IMR-90 (cell line): ENCODE results near the gene ISM1. TPM values are rescaled to one million over a fixed set of nuclear protein-coding genes. Genes with fewer than 3 reads are reported as not detected.

Experiments
- ATAC-seq: fragments of 200-7000 bp; cut with Tn5 transposase; 2 replicates; pipeline ENCODE4 v1.9.1; 2020; ENCODE audit warnings: low read depth, mild to moderate bottlenecking, moderate library complexity
- BruUV-seq: library from RNA; stranded (reverse); fragments of 400-500 nt; replicated peaks from 2 replicates; lab custom pipeline; 2021; lab: Mats Ljungman, UMichigan
- CTCF ChIA-PET: fragments of 300-600 bp; formaldehyde crosslinking; extraction: SDS; loops from one replicate; lab custom pipeline; 2021; ENCODE audit warnings: antibody characterized with exemption; lab: Yijun Ruan, JAX
- POLR2A ChIA-PET: fragments of 300-600 bp; sonication (Branson Sonifier 250); formaldehyde crosslinking; loops from one replicate; lab custom pipeline; 2022; ENCODE audit warnings: antibody characterized with exemption; ENCODE audit not compliant: unreplicated experiment; lab: Charles Lee
- DNase-seq: peaks from one replicate; pipeline ENCODE4 v3.0.0; 2013
- H2AFZ ChIP-seq: replicated peaks from 2 replicates; pipeline ENCODE3; 2013; ENCODE audit warnings: low read length, mild to moderate bottlenecking; ENCODE audit not compliant: poor library complexity
- H2AK5ac ChIP-seq: 2 replicates; pipeline ENCODE4 v1.6.1; 2013; ENCODE audit warnings: low read depth, low read length, inconsistent platforms
- H2AK9ac ChIP-seq: replicated peaks from 2 replicates; pipeline ENCODE3; 2013; ENCODE audit warnings: mild to moderate bottlenecking, low read depth, low read length, moderate library complexity; ENCODE audit not compliant: poor library complexity
- H2BK120ac ChIP-seq: 2 replicates; pipeline ENCODE4 v1.6.1; 2013; ENCODE audit warnings: low read depth, low read length, inconsistent platforms
- H2BK15ac ChIP-seq: 3 replicates; pipeline ENCODE4 v1.6.1; 2013; ENCODE audit warnings: low read depth, low read length, inconsistent platforms
- H2BK20ac ChIP-seq: 2 replicates; pipeline ENCODE4 v1.6.1; 2013; ENCODE audit warnings: low read depth, mild to moderate bottlenecking, inconsistent platforms, low read length, moderate library complexity
- H2BK5ac ChIP-seq: 2 replicates; pipeline ENCODE4 v1.6.1; 2013; ENCODE audit warnings: mild to moderate bottlenecking, low read depth, low read length, inconsistent platforms; ENCODE audit not compliant: poor library complexity, severe bottlenecking
- H3K14ac ChIP-seq: replicated peaks from 2 replicates; pipeline ENCODE4 v1.6.1; 2013; ENCODE audit warnings: low read depth, low read length, inconsistent platforms
- H3K18ac ChIP-seq: 2 replicates; pipeline ENCODE4 v1.6.1; 2013; ENCODE audit warnings: low read depth, low read length, control low read depth
- H3K23ac ChIP-seq: 2 replicates; pipeline ENCODE4 v1.6.1; 2013; ENCODE audit warnings: low read depth, low read length, inconsistent platforms
- H3K27ac ChIP-seq: 2 replicates; pipeline ENCODE4 v1.5.1; 2013; ENCODE audit warnings: mild to moderate bottlenecking, control low read depth, low read length; ENCODE audit not compliant: insufficient read depth
- H3K27me3 ChIP-seq: 2 replicates; pipeline ENCODE4 v1.6.1; 2013; ENCODE audit warnings: low read length; ENCODE audit not compliant: control insufficient read depth, insufficient read depth
- H3K36me3 ChIP-seq: 2 replicates; pipeline ENCODE4 v1.6.1; 2013; ENCODE audit warnings: low read length, mixed read lengths; ENCODE audit not compliant: control insufficient read depth, insufficient read depth
- H3K4ac ChIP-seq: 2 replicates; pipeline ENCODE4 v1.6.1; 2013; ENCODE audit warnings: low read depth, low read length, inconsistent platforms
- H3K4me1 ChIP-seq: 2 replicates; pipeline ENCODE4 v1.6.1; 2013; ENCODE audit warnings: low read length, mixed read lengths; ENCODE audit not compliant: control insufficient read depth, insufficient read depth
- H3K4me2 ChIP-seq: 2 replicates; pipeline ENCODE4 v1.6.1; 2013; ENCODE audit warnings: low read depth, mild to moderate bottlenecking, control low read depth, low read length, moderate library complexity
- H3K4me3 ChIP-seq: 2 replicates; pipeline ENCODE4 v1.5.1; 2013; ENCODE audit warnings: low read depth, mild to moderate bottlenecking, control low read depth, low read length, moderate library complexity; ENCODE audit not compliant: insufficient read depth
- H3K56ac ChIP-seq: 2 replicates; pipeline ENCODE4 v1.6.1; 2013; ENCODE audit warnings: low read length, inconsistent platforms; ENCODE audit not compliant: insufficient read depth; ENCODE audit errors: extremely low read depth
- H3K79me1 ChIP-seq, 2 experiments: 2 replicates each; pipeline ENCODE4 v1.6.1; 2013; ENCODE audit warnings: low read length in 2 of 2, inconsistent platforms in 1 of 2, low read depth in 1 of 2
- H3K9ac ChIP-seq: 2 replicates; pipeline ENCODE4 v1.6.1; 2013; ENCODE audit warnings: low read depth, low read length, control low read depth
- H3K9me1 ChIP-seq: 2 replicates; pipeline ENCODE4 v1.6.1; 2013; ENCODE audit warnings: low read length, inconsistent platforms; ENCODE audit not compliant: insufficient read depth
- H3K9me3 ChIP-seq: 2 replicates; pipeline ENCODE4 v1.6.1; 2013; ENCODE audit warnings: low read length; ENCODE audit not compliant: control insufficient read depth, insufficient read depth
- H4K20me1 ChIP-seq: 2 replicates; pipeline ENCODE4 v1.6.1; 2013; ENCODE audit warnings: low read length, inconsistent platforms; ENCODE audit not compliant: insufficient read depth
- H4K5ac ChIP-seq: 2 replicates; pipeline ENCODE4 v1.6.1; 2013; ENCODE audit warnings: mild to moderate bottlenecking, low read depth, low read length, control low read depth
- H4K8ac ChIP-seq, 2 experiments: 2 replicates each; pipeline ENCODE4 v1.6.1; 2013; ENCODE audit warnings: low read depth in 2 of 2, low read length in 2 of 2, control low read depth in 1 of 2, inconsistent platforms in 1 of 2
- H4K91ac ChIP-seq: 2 replicates; pipeline ENCODE4 v1.6.1; 2013; ENCODE audit warnings: low read depth, low read length, inconsistent platforms; ENCODE audit not compliant: insufficient read depth
- BHLHE40 ChIP-seq: fragments of 150-350 bp; IDR thresholded peaks from 2 replicates; pipeline ENCODE4 v1.6.1; 2016; ENCODE audit warnings: mild to moderate bottlenecking, low read depth, low read length
- CHD1 ChIP-seq: IDR thresholded peaks from 2 replicates; pipeline ENCODE4 v1.6.1; 2012; ENCODE audit warnings: low read depth, low read length, improper control_type of control experiment
- ELK1 ChIP-seq: fragments of 150-350 bp; IDR thresholded peaks from 2 replicates; pipeline ENCODE4 v1.6.1; 2016; ENCODE audit warnings: low read depth, mild to moderate bottlenecking, low read length, moderate library complexity, borderline replicate concordance
- FOS ChIP-seq: fragments of 150-350 bp; IDR thresholded peaks from 2 replicates; pipeline ENCODE4 v1.6.1; 2016; ENCODE audit warnings: low read depth, low read length
- MXI1 ChIP-seq: IDR thresholded peaks from 2 replicates; pipeline ENCODE4 v1.6.1; 2012; ENCODE audit warnings: low read depth, mild to moderate bottlenecking, low read length, moderate library complexity, borderline replicate concordance
- NFE2L2 ChIP-seq: fragments of 150-350 bp; IDR thresholded peaks from 2 replicates; pipeline ENCODE4 v1.6.1; 2016; ENCODE audit warnings: low read depth, mild to moderate bottlenecking, low read length
- RAD21 ChIP-seq: IDR thresholded peaks from 2 replicates; pipeline ENCODE4 v1.6.1; 2012; ENCODE audit warnings: low read length, improper control_type of control experiment
- RFX5 ChIP-seq: IDR thresholded peaks from 2 replicates; pipeline ENCODE4 v1.8.0; 2012; ENCODE audit warnings: low read depth, mild to moderate bottlenecking, low read length, moderate library complexity
- WGBS, 2 experiments: methylation state at CpG; one replicate each; pipeline versions ENCODE4 v1.1.5 to v1.1.7; 2013; ENCODE audit warnings: missing lambda C conversion rate in 2 of 2; ENCODE audit not compliant: insufficient read length in 1 of 2; ENCODE audit errors: extremely low coverage in 2 of 2; 5-methylcytosine and 5-hydroxymethylcytosine counted together
- dilution Hi-C: fragments of 300-500 bp; cut with HindIII; formaldehyde crosslinking; loops from one replicate; pipeline ENCODE4 v1.14.3; 2018; ENCODE audit warnings: low sequenced_read_pairs; ENCODE audit not compliant: unreplicated experiment
- in situ Hi-C: fragments of 300-500 bp; cut with MboI; formaldehyde crosslinking; loops from 3 replicates; pipeline ENCODE4 v1.14.3; 2019; ENCODE audit warnings: low sequenced_read_pairs, inconsistent platforms, mixed read lengths
- intact Hi-C: fragments of 100-400 bp; cut with micrococcal nuclease; formaldehyde crosslinking; loops from 2 replicates; pipeline ENCODE4 v1.10.0; 2022
- polyA plus RNA-seq, 3 experiments: library from polyadenylated mRNA; depleted of rRNA; stranded (reverse); fragments of >200 nt; gene quantifications; 2 replicates each; pipeline ENCODE4 v1.2.3, GENCODE V29; 2012; ENCODE audit warnings: low replicate concordance in 1 of 3
- total RNA-seq: library from RNA; depleted of rRNA; stranded (reverse); fragments of >200 nt; gene quantifications from 2 replicates; pipeline ENCODE4 v1.2.3, GENCODE V29; 2012

ISM1 gene
- total and polyA plus RNA-seq, 2 of the 4 experiments (the other 2 are of a cell fraction): not detected

- no peaks in the 10 kb centered on the region for H3K9me1 ChIP-seq
- no peak overlapping the region for H3K56ac ChIP-seq
- H3K9ac ChIP-seq: no peak overlapping the region
- no peak overlapping the region for H2BK15ac ChIP-seq
- H2AK9ac ChIP-seq: no peak overlapping the region
- no peaks in the 10 kb centered on the region for H4K20me1 ChIP-seq
- no peak overlapping the region for H3K14ac ChIP-seq
- dilution Hi-C loops (no loop called here), in situ Hi-C loops (no loop called here), intact Hi-C loops (no loop called here)
- no peak overlapping the region for H3K4me3 ChIP-seq
- peaks cover 9% of the 10 kb centered on the region for H3K27me3 ChIP-seq
- no CpG with 5 or more reads among the region's 5 CpGs for WGBS, 2 experiments
- no peak overlapping the region for H3K23ac ChIP-seq
- no peak overlapping the region for H3K27ac ChIP-seq
- TF ChIP-seq RAD21: no peak
- TF ChIP-seq ELK1: no peak
- no peak for TF ChIP-seq NFE2L2
- no peak for TF ChIP-seq RFX5
- TF ChIP-seq FOS: no peak
- no peak for TF ChIP-seq MXI1
- no peak for TF ChIP-seq BHLHE40
- TF ChIP-seq CHD1: no peak
- BruUV-seq: no TSS peak
- DNase-seq: no peak
- H2BK20ac ChIP-seq: no peak overlapping the region
- H4K8ac ChIP-seq: no peak overlapping the region
- H4K91ac ChIP-seq: no peak overlapping the region
- ChIA-PET POLR2A (no interaction called here), CTCF (interaction anchor here (0.7 to 1.0 kb wide), 2 partner anchors 11 to 532 kb away, joined by 3 read pairs; no protein-coding TSS in a partner anchor)
- H2AK5ac ChIP-seq: no peak overlapping the region
- no peak overlapping the region for H3K18ac ChIP-seq
- H3K79me1 ChIP-seq: no peaks in the 10 kb centered on the region
- no peak overlapping the region for H2BK5ac ChIP-seq
- H4K5ac ChIP-seq: no peak overlapping the region
- H2BK120ac ChIP-seq: no peak overlapping the region
- H3K9me3 ChIP-seq: no peaks in the 10 kb centered on the region
- ATAC-seq: no peak
- H3K4me1 ChIP-seq: no peaks in the 10 kb centered on the region
- H3K4ac ChIP-seq: no peak overlapping the region
- H3K4me2 ChIP-seq: no peak overlapping the region
- no peak overlapping the region for H2AFZ ChIP-seq
- no peaks in the 10 kb centered on the region for H3K36me3 ChIP-seq
Measured at GRCh38 chr20:13212750-13213149, 8.3 kb upstream of the ISM1 start.
